IMR-90 (cell line): ENCODE results near the gene CAPN5.

Experiments
- RAD21 ChIP-seq: IDR thresholded peaks from 2 replicates; pipeline ENCODE4 v1.6.1; 2012; ENCODE audit warnings: low read length, improper control_type of control experiment
- TF ChIP-seq, protein P1 (sequence below): fragments of 150-350 bp; IDR thresholded peaks from 2 replicates; pipeline ENCODE4 v1.6.1; 2017; ENCODE audit warnings: mild to moderate bottlenecking, antibody characterized with exemption, low read length, low read depth
- TF ChIP-seq, protein P2 (sequence below): conservative IDR thresholded peaks from 2 replicates; pipeline ENCODE4 v1.5.1; 2012; ENCODE audit warnings: mild to moderate bottlenecking, low read depth, low read length, improper control_type of control experiment

DNA sequence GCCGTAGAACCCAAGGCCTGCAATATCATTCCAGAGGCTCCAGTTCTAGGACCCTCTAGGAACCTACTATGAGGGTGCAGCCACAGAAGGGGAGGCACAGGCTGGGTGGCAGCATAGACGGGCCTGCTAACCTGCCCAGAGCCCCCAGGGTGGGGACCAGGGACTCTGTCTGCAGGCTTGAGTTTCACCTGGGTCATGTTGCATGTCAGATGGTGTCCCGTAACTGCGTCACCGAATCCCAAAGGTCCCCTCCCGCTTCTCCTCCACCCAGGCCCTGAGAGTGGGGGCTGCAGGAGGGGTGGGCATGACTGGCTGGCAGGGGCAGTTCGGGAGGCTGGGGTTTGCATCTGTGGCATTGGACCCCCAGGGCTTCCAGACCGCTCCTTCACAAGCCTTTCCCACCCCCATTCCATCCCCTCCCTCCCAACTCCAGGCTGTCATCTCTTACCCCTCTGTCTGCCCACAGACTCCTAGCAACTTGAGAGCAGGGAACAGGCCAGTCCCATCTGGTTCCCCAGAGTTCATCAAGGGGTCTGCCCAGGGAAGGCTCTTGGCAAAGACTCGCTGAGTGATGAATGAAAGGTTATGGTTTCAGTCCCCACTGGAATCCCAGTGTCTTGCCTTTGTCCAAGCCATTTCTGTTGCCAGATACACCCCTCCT is 77.6 kb downstream of the CAPN5 start:
- TF ChIP-seq, protein P1, sequence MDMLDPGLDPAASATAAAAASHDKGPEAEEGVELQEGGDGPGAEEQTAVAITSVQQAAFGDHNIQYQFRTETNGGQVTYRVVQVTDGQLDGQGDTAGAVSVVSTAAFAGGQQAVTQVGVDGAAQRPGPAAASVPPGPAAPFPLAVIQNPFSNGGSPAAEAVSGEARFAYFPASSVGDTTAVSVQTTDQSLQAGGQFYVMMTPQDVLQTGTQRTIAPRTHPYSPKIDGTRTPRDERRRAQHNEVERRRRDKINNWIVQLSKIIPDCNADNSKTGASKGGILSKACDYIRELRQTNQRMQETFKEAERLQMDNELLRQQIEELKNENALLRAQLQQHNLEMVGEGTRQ, result no peak
- TF ChIP-seq RAD21, result no peak
- TF ChIP-seq, protein P2, sequence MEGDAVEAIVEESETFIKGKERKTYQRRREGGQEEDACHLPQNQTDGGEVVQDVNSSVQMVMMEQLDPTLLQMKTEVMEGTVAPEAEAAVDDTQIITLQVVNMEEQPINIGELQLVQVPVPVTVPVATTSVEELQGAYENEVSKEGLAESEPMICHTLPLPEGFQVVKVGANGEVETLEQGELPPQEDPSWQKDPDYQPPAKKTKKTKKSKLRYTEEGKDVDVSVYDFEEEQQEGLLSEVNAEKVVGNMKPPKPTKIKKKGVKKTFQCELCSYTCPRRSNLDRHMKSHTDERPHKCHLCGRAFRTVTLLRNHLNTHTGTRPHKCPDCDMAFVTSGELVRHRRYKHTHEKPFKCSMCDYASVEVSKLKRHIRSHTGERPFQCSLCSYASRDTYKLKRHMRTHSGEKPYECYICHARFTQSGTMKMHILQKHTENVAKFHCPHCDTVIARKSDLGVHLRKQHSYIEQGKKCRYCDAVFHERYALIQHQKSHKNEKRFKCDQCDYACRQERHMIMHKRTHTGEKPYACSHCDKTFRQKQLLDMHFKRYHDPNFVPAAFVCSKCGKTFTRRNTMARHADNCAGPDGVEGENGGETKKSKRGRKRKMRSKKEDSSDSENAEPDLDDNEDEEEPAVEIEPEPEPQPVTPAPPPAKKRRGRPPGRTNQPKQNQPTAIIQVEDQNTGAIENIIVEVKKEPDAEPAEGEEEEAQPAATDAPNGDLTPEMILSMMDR, result no peak
